HG03064 (cell line): ENCODE measurements around the gene MBNL2.

ENCODE experiments used
- ATAC-seq: cut with Tn5 transposase; IDR thresholded peaks from one replicate; pipeline ENCODE4 v1.9.1; 2021; ENCODE audit warnings: low read depth; ENCODE audit not compliant: unreplicated experiment

MBNL2 gene, protein sequence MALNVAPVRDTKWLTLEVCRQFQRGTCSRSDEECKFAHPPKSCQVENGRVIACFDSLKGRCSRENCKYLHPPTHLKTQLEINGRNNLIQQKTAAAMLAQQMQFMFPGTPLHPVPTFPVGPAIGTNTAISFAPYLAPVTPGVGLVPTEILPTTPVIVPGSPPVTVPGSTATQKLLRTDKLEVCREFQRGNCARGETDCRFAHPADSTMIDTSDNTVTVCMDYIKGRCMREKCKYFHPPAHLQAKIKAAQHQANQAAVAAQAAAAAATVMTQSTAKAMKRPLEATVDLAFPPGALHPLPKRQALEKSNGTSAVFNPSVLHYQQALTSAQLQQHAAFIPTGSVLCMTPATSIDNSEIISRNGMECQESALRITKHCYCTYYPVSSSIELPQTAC

DNA sequence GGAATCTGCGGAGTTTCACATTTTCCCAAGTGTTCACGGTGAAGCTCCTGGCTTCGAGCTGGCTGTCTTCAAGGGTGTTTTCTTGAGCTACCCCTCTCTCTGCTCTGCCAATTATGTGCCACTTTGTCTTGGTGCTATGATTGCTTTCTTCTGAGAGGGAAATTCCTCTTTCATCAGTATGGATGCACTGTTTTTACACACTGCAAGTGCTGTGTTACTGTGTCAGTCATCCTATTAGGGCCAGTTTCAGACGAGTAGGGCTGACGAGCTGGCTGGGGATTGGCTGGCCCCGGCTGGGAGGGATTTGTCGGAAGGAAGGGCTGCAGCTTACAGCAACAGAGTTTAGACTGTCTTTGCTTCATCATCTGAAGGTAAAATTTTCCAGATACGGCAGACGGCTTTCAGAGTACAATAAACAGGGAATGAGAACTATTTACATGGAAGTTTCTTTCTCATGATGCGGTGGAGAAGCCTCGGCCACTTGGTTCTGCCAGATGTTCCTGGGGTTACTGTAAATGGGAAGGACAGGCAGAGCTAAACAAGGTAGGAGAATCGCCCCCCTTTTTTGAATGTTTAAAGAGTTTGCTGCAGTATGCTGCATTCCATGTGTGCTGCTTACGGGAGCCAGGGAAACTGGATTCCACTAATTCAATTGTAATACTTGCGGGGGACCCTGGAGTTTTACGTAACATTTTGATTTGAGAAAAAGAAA is at the start of gene MBNL2:
MBNL2 (plus strand) TSS at position 345 of the 712 bp plus-strand sequence. CDS start 53,903 bp downstream, outside the sequence.
- ATAC-seq: peak; percentile 94

DNA sequence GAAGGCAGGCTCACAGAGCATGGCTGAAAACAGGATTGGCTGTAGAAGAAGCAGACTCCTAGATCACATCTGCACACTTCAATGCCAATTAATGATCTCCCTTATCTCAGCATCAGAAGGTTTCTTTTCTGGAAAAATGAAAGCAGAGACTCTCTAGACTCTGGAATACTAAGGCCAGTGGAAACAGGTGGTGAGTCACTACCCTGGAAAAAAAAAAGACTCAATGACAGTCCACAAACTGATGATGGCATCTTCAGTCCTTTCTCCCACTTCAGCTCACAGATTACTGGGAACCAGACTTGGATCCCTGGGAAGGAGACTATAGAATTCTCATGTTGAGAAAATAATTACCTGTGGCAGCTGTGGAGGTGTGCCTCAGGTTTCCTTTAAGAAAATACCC is 47.5 kb upstream of the MBNL2 start:
- ATAC-seq: no peak

DNA sequence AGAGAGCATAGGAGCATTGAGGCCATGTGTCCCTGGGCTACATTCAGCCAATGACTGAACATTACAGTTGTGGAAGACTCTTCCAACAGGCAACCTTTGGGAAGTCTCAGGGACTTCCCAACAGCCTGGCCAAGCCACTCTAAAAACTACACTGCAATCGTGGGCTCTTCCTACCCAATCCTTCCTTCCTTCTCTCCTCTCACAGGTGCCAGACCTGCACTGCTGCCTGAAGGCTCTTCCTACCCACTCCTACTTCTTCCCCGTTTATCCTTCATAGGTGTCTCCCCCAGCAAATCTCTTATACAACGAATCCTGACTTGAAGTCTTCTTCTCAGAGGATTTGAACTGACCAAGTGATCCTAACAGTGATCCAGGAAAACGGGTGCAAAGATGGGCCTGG is 47.1 kb upstream of the MBNL2 start:
- no peak for ATAC-seq

DNA sequence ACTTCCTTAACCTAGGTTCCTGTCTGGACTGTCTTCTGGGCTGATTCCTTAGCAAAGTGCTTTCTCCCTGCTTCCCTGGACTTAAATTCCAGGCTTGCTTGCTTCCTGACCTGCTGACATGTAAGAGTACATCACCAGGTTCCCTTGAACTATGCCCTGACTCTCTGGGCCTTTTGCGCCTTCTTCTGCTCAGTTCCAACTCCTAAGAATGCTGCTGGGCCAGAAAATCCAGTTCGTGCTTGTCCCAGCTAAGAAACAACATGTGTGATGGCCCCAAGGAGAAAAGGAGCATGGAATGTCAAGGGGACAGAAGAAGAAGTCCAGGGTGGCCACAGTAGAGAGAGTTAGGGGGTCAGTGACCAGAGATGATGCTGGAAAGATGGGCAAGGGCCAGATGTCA is 42.6 kb upstream of the MBNL2 start:
- ATAC-seq: no peak

DNA sequence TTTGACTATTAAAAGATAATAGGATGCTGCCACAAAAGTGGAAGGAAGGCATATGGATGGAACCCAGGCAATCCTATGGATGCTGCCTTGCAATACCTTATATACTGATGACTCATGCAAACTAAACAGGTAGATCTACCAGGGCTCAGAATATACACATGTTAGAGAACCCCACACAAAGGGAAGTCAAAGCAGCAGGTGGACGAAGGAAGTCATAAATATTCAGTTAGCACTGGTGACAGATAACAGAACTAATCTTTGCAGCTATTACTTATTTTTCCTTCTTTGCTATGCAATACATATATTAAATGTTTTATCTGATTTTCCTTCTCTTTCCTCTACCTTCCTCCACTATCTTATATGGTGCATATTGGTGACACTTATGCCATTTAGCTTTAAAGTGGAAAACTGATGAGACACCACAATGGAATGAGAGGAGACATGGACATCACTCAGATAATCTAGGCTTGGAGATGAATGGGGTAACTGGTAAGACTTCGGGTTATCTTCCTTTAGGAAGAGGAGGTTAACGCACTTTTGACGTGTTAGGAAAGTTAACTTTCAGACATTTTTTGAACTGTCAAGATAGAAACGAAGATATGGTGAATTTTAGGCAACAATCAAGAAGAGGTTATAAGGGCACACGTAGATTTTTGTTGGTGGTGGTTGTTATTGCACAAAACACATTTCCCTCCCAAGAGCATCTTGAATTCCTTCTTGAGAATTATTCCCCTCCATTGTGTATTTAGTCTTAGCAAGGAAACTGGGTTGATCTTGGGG is 39.8 kb upstream of the MBNL2 start:
- ATAC-seq: no peak

DNA sequence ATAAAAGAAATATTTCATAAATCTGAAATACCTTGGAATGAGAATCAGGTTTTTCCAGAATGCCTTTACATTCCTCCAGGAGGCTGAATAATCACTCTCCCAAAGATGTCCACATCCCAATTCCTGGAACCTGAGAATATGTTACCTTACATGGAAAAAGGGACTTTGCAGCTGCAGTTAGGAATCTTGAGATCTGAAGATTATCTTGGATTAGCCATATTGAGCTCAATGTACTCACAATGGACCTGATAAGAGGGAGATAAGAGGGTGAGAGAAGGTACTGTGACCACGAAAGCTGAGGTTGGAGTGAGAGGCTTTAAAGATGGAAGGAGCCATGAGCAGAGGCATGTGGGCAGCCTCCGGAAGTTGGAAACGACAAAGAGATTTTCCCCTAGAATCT is 36.8 kb upstream of the MBNL2 start:
- no peak for ATAC-seq

DNA sequence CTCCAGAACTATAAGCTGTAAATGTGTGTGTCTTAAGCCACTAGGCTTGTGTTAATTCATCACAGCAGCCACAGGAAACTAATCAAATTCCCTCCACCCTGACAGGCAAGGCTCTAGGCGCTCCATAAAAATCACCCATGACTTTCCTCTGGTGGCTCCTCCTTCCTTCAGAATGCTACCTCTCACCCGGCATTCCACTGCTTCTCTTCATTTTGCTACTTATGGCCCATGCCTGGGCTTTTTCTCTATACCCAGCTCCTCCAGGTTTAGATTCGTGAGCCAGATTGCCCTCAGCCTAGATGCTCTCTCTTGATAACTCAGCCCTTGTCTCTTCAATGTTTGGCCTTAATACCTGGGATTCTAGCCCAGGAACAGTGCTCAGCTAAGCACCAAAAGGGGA is 36.4 kb upstream of the MBNL2 start:
- ATAC-seq: no peak

DNA sequence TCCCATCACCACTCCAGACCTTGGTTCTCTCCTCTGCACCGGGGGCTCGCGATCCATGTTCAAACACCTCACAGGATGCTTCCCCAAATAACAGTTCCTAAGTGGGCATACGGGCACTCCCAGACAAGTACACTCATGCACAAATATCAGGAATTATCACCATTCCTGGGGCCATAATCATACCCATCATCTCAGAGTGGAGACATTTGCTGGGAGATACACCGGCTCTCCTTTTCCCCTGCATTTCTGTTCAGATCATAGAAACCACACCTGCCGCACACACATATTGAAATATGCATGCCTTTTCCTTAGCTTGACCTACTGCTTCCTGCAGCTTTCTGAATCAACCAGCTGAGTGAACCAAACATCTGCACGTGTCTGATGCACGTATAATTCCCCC is 33.9 kb upstream of the MBNL2 start:
- ATAC-seq: no peak

DNA sequence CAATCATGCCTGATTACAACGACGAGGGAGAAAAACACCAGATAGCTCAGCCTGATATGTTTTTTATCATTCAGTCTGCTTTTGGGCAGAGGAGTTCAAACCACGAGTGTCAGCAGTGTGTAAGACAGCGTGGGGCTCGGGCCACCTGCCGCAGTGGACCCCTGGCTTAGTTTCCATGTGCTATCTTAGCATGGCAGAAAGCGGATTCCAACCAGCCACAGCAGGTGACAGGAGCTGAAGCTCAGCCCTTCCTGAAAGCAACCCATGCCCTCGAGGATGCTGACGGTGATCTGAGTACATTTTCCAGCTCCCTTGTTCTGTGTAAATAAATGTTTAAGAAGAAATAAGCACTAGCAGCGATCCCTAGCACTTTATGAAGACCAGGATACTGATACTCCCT is 32.2 kb upstream of the MBNL2 start:
- ATAC-seq: no peak

DNA sequence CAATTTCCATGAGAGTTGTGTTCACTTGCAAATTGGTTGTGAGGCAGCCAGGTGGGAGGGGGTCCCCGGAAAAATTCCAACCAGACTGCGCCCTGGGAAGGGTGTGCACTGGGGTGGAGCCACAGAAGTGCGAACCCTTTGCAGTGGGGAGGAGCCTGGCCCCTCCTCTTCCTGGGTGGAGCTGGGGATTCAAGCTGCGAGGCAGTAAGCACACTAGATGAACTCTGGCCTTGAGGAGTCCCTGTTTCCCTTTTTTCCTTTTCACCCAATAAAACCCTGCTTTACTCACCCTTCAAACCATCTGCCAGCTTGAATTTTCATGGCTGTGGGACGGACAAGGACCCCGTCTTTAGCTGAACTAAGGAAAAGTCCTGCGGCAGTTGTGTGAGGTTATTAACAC is 31.0 kb upstream of the MBNL2 start:
- ATAC-seq: no peak

DNA sequence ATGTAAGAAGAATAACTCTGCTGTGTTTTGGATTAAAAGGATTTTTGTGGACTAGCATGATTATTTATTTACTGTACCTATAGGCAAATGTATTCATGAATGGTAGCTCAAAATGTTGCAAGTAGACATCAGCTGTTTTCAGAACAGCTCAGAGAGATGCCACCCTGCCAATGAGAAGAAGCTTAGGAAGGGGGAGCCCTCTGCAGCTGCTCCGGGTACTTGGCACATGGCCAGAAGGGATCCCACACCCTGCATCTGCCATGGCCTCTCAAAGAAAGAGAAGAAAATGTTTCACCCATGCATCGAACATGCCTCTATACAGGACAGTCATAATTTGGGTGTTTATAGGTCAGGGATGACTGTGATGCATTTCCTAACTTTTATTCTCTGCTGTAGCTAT is 30.5 kb upstream of the MBNL2 start:
- no peak for ATAC-seq

DNA sequence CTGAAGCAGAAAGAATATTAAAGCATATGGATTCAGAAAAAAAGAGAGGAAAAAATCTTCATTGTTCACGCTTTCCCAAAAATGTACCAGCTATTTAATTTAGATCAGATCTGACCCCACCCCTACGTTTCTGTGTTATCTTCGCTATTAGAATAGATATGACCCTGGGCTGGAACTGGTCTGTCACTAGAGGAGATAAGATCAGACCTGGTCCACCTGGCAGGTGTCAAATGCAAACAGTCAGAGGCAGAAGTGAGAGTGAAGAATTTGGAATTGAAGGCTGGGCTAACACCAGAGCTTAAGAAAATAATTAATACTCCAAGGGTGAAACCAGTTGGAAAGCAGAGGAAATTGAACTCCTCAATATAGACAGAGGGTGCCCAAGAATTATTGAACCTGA is 30.0 kb upstream of the MBNL2 start:
- ATAC-seq: no peak

DNA sequence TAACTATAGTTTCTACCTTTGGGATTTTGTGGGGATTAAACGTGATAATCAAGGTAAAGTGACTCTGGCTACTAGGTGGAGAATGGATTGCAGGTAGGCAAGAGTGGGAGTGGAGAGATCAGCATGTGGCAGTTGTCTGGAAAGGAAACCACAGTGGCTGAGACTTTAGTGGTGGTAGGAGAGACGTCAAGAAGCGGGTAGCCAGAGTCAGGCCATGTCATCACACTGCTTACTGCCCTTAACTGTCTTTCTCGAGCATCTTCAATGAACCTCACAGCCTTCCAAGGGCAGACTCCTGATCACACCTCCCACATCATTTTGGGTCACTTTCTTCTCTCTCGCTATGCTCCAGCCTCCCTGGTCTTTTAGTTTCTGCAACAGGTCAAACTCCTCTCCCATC is 28.6 kb upstream of the MBNL2 start:
- no peak for ATAC-seq

DNA sequence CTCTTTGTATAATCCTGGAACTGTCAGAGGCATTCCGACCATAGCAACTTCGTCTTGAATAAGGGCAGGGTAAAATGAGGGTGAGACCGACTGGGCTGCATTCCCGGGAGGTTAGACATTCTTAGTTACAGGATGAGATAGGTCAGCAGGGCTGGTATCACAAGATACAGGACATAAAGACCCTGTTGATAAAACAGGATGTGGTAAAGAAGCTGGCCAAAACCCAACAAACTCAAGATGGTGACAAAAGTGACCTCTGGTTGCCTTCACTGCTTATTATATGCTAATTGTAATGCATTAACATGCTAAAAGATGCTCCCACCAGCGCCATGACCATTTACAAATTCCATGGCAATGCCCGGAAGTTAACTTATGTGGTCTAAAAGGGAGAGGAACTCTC is 27.7 kb upstream of the MBNL2 start:
- ATAC-seq: no peak

DNA sequence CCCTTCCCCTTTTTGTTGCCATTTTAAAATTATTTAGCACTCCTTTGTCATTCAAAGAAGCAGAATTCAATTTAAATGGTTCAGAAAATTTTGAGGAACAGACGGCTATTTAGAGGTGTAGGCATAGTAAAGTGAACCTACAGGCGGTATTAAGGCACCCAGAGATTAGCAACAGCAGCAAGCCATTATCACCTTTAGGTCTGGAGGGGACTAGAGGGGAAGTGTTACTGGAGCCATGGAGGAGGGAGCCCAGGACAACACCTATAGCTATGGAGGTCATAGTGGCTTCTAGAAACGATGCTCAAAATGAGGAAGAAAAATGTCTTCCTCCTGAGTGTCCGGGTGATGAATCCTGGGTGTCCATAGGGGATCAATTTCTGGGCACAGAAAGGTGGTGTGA is 25.8 kb upstream of the MBNL2 start:
- ATAC-seq: no peak

DNA sequence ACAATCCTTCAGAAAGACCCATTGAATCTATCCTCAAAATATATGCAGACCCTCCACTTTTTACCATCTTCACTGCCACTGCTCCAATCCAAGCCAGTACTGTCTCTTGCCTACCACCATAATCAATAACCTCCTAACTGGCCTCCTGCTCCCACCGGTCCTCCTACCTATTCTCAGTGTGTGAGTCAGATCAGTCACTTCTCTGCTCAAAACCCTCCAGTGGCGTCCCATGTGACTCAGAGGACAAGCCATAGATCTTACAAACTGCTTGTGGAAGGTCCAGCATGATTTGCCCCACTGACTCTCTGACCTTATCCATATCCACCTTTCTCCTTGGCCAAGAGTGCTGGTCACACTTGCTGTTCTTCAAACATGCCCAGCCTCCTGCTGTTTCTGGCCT is 23.4 kb upstream of the MBNL2 start:
- ATAC-seq: no peak

DNA sequence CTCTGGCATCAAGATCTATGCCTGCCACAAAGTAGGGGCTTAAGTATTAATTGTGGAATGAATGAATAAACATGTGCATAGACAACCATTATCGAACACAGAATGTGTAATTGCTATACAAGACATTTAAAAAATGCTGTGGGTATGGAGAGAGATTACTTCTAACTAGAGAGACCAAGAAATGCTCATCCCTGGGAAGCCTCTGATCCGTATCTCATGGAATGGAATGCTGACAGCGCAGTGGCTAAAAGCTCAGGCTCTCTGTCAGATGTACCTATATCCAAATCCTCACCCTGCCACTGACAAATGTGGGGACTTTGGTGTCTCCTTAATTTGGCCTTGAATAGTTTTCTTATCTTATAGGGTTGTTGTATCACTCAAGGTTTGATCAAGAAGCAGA is 22.7 kb upstream of the MBNL2 start:
- no peak for ATAC-seq

DNA sequence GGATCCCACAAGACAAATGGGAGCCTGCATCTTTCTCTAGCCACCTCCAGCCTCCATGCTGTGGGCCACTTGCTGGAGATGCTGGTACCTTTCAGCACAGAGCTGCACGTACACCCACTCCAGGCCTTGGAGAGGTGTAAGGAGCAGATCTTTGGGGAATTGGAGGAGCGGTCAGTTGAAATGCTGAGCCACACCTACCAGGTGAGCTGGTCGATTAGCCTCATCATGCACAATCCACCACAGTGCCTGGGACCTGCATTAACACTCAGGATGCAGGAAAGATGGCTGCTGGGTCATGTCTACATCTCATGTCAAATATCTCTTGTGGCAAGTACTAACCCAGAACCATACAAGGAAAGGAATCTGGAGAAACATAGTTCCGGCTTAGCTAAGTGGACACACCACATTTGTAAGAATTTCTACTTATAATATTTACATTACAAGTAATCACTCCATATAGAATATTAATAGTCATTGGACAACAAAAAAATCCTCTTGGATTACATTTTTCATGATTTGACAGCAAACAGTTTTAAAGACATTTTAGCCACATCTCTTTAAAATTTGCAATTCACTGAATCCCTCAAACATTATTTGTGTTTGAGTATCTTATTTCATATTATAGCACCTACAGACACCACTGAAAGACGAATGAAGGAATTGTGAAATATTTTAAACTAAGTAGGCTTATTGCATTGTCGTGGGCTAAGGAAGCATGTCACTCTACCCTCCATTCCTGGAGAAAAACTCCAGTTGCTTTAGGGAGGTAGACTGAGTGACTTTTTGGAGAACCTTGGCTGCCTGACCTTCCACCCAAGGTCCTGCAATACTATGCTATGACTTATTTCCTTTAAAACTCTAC is 21.8 kb upstream of the MBNL2 start:
- ATAC-seq: no peak

DNA sequence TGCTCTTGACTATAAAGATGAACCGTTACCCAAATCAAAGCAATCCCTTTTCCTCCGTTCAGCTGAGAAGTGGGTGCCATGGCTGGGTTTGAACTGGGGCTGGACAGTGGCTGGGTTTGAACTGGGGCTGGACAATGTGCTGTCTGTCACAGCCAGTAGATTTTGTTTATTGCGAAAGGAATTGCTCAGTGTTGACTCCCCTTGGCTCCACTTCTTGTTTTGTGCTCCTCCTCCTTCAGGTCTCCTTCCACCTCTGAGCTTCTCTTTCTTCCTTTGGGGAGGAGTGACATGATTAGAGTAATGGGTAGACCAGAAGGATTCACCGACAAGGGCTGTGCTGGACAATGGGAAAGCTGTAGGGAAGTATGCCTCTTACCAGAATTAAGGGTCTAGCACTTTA is 19.4 kb upstream of the MBNL2 start:
- no peak for ATAC-seq

DNA sequence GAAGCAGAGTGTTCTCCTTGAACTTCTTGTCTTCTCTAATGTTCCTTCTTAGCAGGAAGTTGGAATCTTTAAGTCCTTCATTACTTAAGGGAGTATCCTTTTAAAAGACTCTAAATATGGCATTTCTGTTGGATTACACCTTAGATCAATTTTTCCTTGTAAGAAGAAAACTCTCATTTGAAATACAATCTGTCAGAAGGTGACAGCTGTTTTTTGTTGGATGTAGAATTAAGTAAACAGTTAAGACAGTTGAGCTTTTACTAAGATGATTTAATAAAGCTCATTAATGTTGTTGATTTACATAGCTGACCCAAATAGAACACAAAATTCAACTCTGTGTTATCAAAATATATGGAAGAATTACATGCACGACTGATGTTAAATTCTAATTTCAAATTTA is 16.7 kb upstream of the MBNL2 start:
- ATAC-seq: no peak

DNA sequence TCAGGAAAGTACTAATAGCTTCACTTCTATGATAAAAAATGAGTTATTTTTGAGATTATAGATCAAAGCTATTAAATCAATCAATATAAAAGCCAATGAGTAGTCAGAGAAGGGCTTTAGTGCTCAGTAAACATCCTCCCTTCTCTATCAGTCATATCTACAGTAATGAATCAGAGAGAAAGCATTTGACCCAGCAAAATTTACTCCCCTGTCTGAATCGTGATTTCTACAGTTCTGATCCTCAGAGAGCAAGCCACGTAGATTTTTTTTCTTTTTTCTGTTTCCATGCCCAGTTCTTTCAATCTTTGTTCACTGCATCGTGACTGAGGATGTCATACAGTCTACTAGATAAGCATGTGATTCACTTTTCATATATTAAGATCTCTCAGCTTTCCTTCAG is 16.2 kb upstream of the MBNL2 start:
- ATAC-seq: no peak
